SK-N-MC (cell line): ENCODE results near the gene CACNA1E.

ENCODE experiments used
- DNase-seq: peaks from one replicate; pipeline ENCODE4 v3.0.0-alpha.2; 2011; ENCODE audit warnings: low read depth, low spot score
- H3K27ac ChIP-seq: fragments of 200-600 bp; sonication (generic); 2 replicates; pipeline ENCODE4 v1.5.1; 2016; ENCODE audit warnings: mixed run types
- H3K36me3 ChIP-seq: fragments of 200-600 bp; sonication (generic); 2 replicates; pipeline ENCODE4 v1.6.1; 2017; ENCODE audit warnings: antibody characterized with exemption, low read length, mixed read lengths; ENCODE audit not compliant: insufficient read depth
- H3K4me3 ChIP-seq: fragments of 200-600 bp; sonication (generic); 2 replicates; pipeline ENCODE4 v1.5.1; 2016
- H3K9ac ChIP-seq: fragments of 200-600 bp; sonication (generic); 2 replicates; pipeline ENCODE4 v1.8.0; 2017; ENCODE audit warnings: mixed run types, mixed read lengths; ENCODE audit not compliant: insufficient read length
- H3K9me3 ChIP-seq: fragments of 200-600 bp; sonication (generic); 2 replicates; pipeline ENCODE4 v1.6.1; 2017; ENCODE audit warnings: low read depth, mild to moderate bottlenecking, antibody characterized with exemption, low read length, moderate library complexity, mixed read lengths
- EZH2 ChIP-seq: fragments of 200-600 bp; sonication (generic); IDR thresholded peaks from one replicate; pipeline ENCODE4 v1.6.1; 2017; ENCODE audit warnings: antibody characterized with exemption
- FOXP2 ChIP-seq: optimal IDR thresholded peaks from 2 replicates; pipeline ENCODE3; 2011; ENCODE audit warnings: mild to moderate bottlenecking, moderate library complexity; ENCODE audit not compliant: insufficient read depth; ENCODE audit errors: extremely low read length, control extremely low read depth
- POLR2AphosphoS5 ChIP-seq: IDR thresholded peaks from 2 replicates; pipeline ENCODE4 v1.6.1; 2012; ENCODE audit warnings: mild to moderate bottlenecking, low read depth, low read length, borderline replicate concordance

The CACNA1E gene

GRCh38 chr1:181483285-181484195, at the start of gene CACNA1E:
CACNA1E (plus strand) TSS chr1:181483517; CDS start chr1:181483745, 228 bp downstream.
- Histone ChIP-seq H3K9me3 (no peaks in the 10 kb centered on the region), H3K36me3 (no peaks in the 10 kb centered on the region), H3K4me3 (no peak within 1 kb of the TSS), H3K27ac (no peak within 1 kb of the TSS), H3K9ac (no peak within 1 kb of the TSS)
- peak; percentile 51 for TF ChIP-seq EZH2
- TF ChIP-seq POLR2AphosphoS5: no peak
- DNase-seq: no peak

GRCh38 chr1:181433931-181434330, 49.4 kb upstream of the CACNA1E start:
- no peak overlapping the region for H3K9ac ChIP-seq
- H3K27ac ChIP-seq: no peak overlapping the region
- no peaks in the 10 kb centered on the region for H3K9me3 ChIP-seq
- no peak for TF ChIP-seq POLR2AphosphoS5
- TF ChIP-seq FOXP2: no peak
- no peak for TF ChIP-seq EZH2
- DNase-seq: no peak
- H3K36me3 ChIP-seq: no peaks in the 10 kb centered on the region
- H3K4me3 ChIP-seq: no peak overlapping the region

- no peak overlapping the region for H3K27ac ChIP-seq
- H3K4me3 ChIP-seq: no peak overlapping the region
- H3K9me3 ChIP-seq: no peaks in the 10 kb centered on the region
- no peak for TF ChIP-seq EZH2
- no peak for TF ChIP-seq FOXP2
- no peak for TF ChIP-seq POLR2AphosphoS5
- DNase-seq: no peak
- no peak overlapping the region for H3K9ac ChIP-seq
- H3K36me3 ChIP-seq: no peaks in the 10 kb centered on the region
These were observed 45.3 kb upstream of the CACNA1E start for GRCh38 chr1:181438013-181438412.

- no peak overlapping the region for H3K4me3 ChIP-seq
- H3K9me3 ChIP-seq: no peaks in the 10 kb centered on the region
- DNase-seq: no peak
- no peak overlapping the region for H3K27ac ChIP-seq
- no peak overlapping the region for H3K9ac ChIP-seq
- TF ChIP-seq FOXP2: no peak
- TF ChIP-seq EZH2: no peak
- H3K36me3 ChIP-seq: no peaks in the 10 kb centered on the region
These were observed 42.8 kb upstream of the CACNA1E start for GRCh38 chr1:181440510-181440909.

GRCh38 chr1:181442181-181442525, 41.2 kb upstream of the CACNA1E start:
- Histone ChIP-seq H3K4me3 (no peak overlapping the region), H3K27ac (no peak overlapping the region), H3K9ac (no peak overlapping the region), H3K36me3 (no peaks in the 10 kb centered on the region), H3K9me3 (no peaks in the 10 kb centered on the region)
- TF ChIP-seq EZH2: no peak
- TF ChIP-seq FOXP2: no peak
- no peak for TF ChIP-seq POLR2AphosphoS5
- no peak for DNase-seq

- Histone ChIP-seq H3K27ac (no peak overlapping the region), H3K9ac (no peak overlapping the region), H3K9me3 (no peaks in the 10 kb centered on the region), H3K36me3 (no peaks in the 10 kb centered on the region), H3K4me3 (no peak overlapping the region)
- DNase-seq: no peak
- TF ChIP-seq FOXP2 (no peak), POLR2AphosphoS5 (no peak), EZH2 (no peak)
These were observed 40.0 kb upstream of the CACNA1E start for GRCh38 chr1:181443231-181443853.

GRCh38 chr1:181445436-181445835, 37.9 kb upstream of the CACNA1E start:
- no peaks in the 10 kb centered on the region for H3K36me3 ChIP-seq
- H3K9ac ChIP-seq: no peak overlapping the region
- no peak for DNase-seq
- H3K9me3 ChIP-seq: no peaks in the 10 kb centered on the region
- TF ChIP-seq POLR2AphosphoS5 (no peak), EZH2 (no peak), FOXP2 (no peak)
- no peak overlapping the region for H3K27ac ChIP-seq
- H3K4me3 ChIP-seq: no peak overlapping the region

- DNase-seq: no peak
- Histone ChIP-seq H3K4me3 (no peak overlapping the region), H3K9me3 (no peaks in the 10 kb centered on the region), H3K36me3 (no peaks in the 10 kb centered on the region), H3K27ac (no peak overlapping the region), H3K9ac (no peak overlapping the region)
- no peak for TF ChIP-seq POLR2AphosphoS5
- TF ChIP-seq EZH2: no peak
- no peak for TF ChIP-seq FOXP2
These were observed 34.9 kb upstream of the CACNA1E start for GRCh38 chr1:181448461-181448860.
